Activated gamma-delta T cell (primary cell): ENCODE results near the gene ALG8.
"Not testable (repeated sequence)": the region's sequence is repeated elsewhere in the genome, so short reads cannot be mapped to it uniquely, and the experiment has no call there.

ENCODE experiments used
- DNase-seq: peaks from one replicate; lab custom pipeline; 2025; lab: John Stamatoyannopoulos, UW

The ALG8 gene

GRCh38 chr11:78071717-78072116 lies 67.7 kb downstream of the ALG8 start:
- DNase-seq: no peak

GRCh38 chr11:78070621-78071020 lies 68.8 kb downstream of the ALG8 start:
- DNase-seq: no peak

GRCh38 chr11:78069465-78069864 lies 70.0 kb downstream of the ALG8 start:
- DNase-seq: no peak

- DNase-seq: no peak
These were observed 71.7 kb downstream of the ALG8 start for GRCh38 chr11:78067704-78068103.

GRCh38 chr11:78066471-78066870 lies 73.0 kb downstream of the ALG8 start:
- DNase-seq: no peak

- no peak for DNase-seq
These were observed 74.2 kb downstream of the ALG8 start for GRCh38 chr11:78065203-78065602.

- DNase-seq: no peak
These were observed 75.8 kb downstream of the ALG8 start, which contains the start of gene THRSP for GRCh38 chr11:78063440-78064181. THRSP (plus strand) TSS chr11:78063861; CDS start chr11:78063882, 21 bp downstream.

GRCh38 chr11:78062671-78063070 lies 76.8 kb downstream of the ALG8 start:
- no peak for DNase-seq

- no peak for DNase-seq
These were observed 77.5 kb downstream of the ALG8 start for GRCh38 chr11:78061921-78062311.

- no peak for DNase-seq
These were observed 78.1 kb downstream of the ALG8 start for GRCh38 chr11:78061088-78061920.

GRCh38 chr11:78060533-78060932 lies 78.9 kb downstream of the ALG8 start:
- no peak for DNase-seq

- not testable (repeated sequence) for DNase-seq
These were observed 79.6 kb downstream of the ALG8 start for GRCh38 chr11:78059749-78060328.

- no peak for DNase-seq
These were observed 81.9 kb downstream of the ALG8 start for GRCh38 chr11:78057462-78058055.

GRCh38 chr11:78056093-78056492 lies 83.3 kb downstream of the ALG8 start:
- no peak for DNase-seq

- DNase-seq: no peak
These were observed 84.5 kb downstream of the ALG8 start for GRCh38 chr11:78054971-78055370.

GRCh38 chr11:78050964-78051831 lies 88.2 kb downstream of the ALG8 start:
- DNase-seq: no peak
